ENCODE results near the gene ADGRV1. TPM values are rescaled to one million over a fixed set of nuclear protein-coding genes. Genes with fewer than 3 reads are reported as not detected.
"Not testable (repeated sequence)": the region's sequence is repeated elsewhere in the genome, so short reads cannot be mapped to it uniquely, and the experiment has no call there.

Gene ADGRV1
- total RNA-seq, 2 donors from 2014 or later = 16.4 to 20.9 TPM

DNA sequence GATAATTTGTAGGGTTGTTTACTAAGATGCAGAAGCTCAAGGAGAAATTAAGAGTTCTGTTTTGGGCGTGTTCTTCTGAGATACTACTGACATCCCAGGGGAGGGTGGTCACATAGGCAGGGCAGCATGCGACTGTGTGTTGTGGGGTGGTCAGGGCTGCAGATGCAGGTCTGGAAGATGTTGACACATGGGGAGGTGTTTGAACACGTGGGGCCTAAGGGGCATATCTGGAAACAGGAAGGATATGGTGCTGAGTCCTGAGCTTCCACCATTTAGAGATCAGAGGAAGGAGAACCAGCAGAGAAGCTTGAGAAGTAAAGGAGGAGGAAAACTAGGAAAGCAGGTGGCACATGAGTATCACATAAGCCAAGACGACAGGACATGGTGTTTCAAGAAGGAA, 228.2 kb downstream of the ADGRV1 start:
- no peak overlapping the region for H3K4me3 ChIP-seq
- no peaks in the 10 kb centered on the region for H3K36me3 ChIP-seq
- H3K4me1 ChIP-seq (replicated peaks) = no peaks in the 10 kb centered on the region
- 69% methylated on average over 4 of the region's 4 CpGs for WGBS
- H3K27me3 ChIP-seq (replicated peaks; ENCODE audit: insufficient read depth) = no peaks in the 10 kb centered on the region
- TF ChIP-seq POLR2A (IDR thresholded peaks at IDR 0.05) (no peak), POLR2AphosphoS5 (IDR thresholded peaks at IDR 0.05) (no peak)
- TF ChIP-seq, protein P1, sequence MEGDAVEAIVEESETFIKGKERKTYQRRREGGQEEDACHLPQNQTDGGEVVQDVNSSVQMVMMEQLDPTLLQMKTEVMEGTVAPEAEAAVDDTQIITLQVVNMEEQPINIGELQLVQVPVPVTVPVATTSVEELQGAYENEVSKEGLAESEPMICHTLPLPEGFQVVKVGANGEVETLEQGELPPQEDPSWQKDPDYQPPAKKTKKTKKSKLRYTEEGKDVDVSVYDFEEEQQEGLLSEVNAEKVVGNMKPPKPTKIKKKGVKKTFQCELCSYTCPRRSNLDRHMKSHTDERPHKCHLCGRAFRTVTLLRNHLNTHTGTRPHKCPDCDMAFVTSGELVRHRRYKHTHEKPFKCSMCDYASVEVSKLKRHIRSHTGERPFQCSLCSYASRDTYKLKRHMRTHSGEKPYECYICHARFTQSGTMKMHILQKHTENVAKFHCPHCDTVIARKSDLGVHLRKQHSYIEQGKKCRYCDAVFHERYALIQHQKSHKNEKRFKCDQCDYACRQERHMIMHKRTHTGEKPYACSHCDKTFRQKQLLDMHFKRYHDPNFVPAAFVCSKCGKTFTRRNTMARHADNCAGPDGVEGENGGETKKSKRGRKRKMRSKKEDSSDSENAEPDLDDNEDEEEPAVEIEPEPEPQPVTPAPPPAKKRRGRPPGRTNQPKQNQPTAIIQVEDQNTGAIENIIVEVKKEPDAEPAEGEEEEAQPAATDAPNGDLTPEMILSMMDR (IDR thresholded peaks at IDR 0.05) = no peak
- H3K27ac ChIP-seq = no peak overlapping the region
- DNase-seq (ENCODE audit: low spot score) = no peak
- intact Hi-C loops (cut with DNase I) = loop anchor here (10.0 kb wide), 1 partner anchor 342 kb away; no protein-coding TSS in a partner anchor
- no peaks in the 10 kb centered on the region for H3K9me3 ChIP-seq

DNA sequence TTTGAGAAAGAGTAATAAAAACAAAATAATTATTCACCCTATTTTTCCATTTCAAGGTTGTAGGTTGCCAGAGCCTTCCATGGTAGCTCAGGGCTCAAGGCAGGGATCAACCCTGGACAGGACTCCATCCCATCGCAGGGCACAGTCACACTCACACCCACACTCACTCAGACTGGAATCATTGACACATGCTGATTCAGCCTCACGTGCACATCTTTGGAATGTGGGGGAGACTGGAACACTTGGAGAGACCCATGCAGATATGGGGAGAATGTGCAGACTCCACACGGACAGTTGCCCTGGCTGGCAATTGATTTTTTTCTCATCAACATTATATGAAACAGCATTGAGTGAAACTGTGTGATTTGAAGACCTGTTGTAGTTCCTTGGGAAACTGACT, 234.1 kb downstream of the ADGRV1 start:
- Histone ChIP-seq H3K9me3 (no peaks in the 10 kb centered on the region), H3K27ac (no peak overlapping the region), H3K27me3 (replicated peaks; ENCODE audit: insufficient read depth) (no peaks in the 10 kb centered on the region), H3K36me3 (no peaks in the 10 kb centered on the region), H3K4me3 (no peak overlapping the region), H3K4me1 (replicated peaks) (no peaks in the 10 kb centered on the region)
- WGBS = 82% methylated on average over 3 of the region's 3 CpGs
- no peak for DNase-seq (ENCODE audit: low spot score)
- TF ChIP-seq POLR2AphosphoS5 (IDR thresholded peaks at IDR 0.05) = no peak
- no peak for TF ChIP-seq POLR2A (IDR thresholded peaks at IDR 0.05)
- TF ChIP-seq, protein P1 (IDR thresholded peaks at IDR 0.05) = no peak
- intact Hi-C loops (cut with DNase I) = no loop called here

DNA sequence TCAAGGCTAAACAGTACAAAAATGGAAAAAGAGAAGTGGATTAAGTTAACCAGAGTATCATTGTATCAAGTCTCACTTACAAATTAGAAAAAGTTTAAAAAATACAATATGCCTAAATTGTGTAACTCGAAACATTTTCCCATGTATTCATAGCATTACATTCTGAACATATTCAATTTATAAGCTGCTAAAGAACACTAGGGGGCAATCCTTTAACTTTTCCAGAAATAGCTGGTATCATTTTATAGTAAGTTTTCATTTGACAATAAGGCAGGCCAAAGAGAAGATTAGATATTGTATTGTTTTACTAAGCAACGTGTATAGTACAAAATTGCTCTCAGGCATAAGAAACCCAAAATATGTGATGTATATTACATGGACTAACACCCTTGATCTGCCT, 234.6 kb downstream of the ADGRV1 start:
- H3K27me3 ChIP-seq (replicated peaks; ENCODE audit: insufficient read depth) = no peaks in the 10 kb centered on the region
- WGBS = 63% methylated on average over 2 of the region's 2 CpGs
- no peak for DNase-seq (ENCODE audit: low spot score)
- intact Hi-C loops (cut with DNase I) = no loop called here
- H3K9me3 ChIP-seq = no peaks in the 10 kb centered on the region
- TF ChIP-seq POLR2AphosphoS5 (IDR thresholded peaks at IDR 0.05) = no peak
- TF ChIP-seq, protein P1 (IDR thresholded peaks at IDR 0.05) = no peak
- TF ChIP-seq POLR2A (IDR thresholded peaks at IDR 0.05) = no peak
- no peak overlapping the region for H3K27ac ChIP-seq
- no peaks in the 10 kb centered on the region for H3K4me1 ChIP-seq (replicated peaks)
- H3K36me3 ChIP-seq = no peaks in the 10 kb centered on the region
- no peak overlapping the region for H3K4me3 ChIP-seq

DNA sequence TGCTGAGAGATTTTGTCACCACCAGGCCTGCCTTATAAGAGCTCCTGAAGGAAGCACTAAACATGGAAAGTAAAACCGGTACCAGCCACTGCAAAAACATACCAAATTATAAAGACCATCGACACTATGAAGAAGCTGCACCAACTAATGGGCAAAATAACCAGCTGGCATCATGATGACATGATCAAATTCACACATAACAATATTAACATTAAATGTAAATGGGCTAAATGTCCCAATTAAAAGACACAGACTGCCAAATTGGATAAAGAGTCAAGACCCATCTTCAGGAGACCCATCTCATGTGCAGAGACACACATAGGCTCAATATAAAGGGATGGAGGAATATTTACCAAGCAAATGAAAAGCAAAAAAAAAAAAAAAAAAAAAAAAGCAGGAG, 238.3 kb downstream of the ADGRV1 start:
- H3K4me3 ChIP-seq; H3K27me3 ChIP-seq (replicated peaks; ENCODE audit: insufficient read depth); H3K27ac ChIP-seq; DNase-seq (ENCODE audit: low spot score); H3K36me3 ChIP-seq; H3K9me3 ChIP-seq; H3K4me1 ChIP-seq (replicated peaks); intact Hi-C loops (cut with DNase I): not testable (repeated sequence)
- WGBS = 93% methylated on average over 2 of the region's 2 CpGs

DNA sequence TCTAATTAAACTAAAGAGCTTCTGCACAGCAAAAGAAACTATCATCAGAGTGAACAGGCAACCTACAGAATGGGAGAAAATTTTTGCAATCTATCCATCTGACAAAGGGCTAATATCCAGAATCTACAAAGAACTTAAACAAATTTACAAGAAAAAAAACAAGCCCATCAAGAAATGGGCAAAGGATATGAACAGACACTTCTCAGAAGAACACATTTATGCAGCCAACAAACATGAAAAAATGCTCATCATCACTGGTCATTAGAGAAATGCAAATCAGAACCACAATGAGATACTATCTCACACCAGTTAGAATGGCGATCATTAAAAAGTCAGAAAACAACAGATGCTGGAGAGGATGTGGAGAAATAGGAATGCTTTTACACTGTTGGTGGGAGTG, 241.5 kb downstream of the ADGRV1 start:
- H3K9me3 ChIP-seq; intact Hi-C loops (cut with DNase I); H3K4me1 ChIP-seq (replicated peaks); H3K4me3 ChIP-seq; H3K27ac ChIP-seq; DNase-seq (ENCODE audit: low spot score); H3K27me3 ChIP-seq (replicated peaks; ENCODE audit: insufficient read depth); H3K36me3 ChIP-seq: not testable (repeated sequence)
- WGBS = 96% methylated on average over 1 of the region's 1 CpG

DNA sequence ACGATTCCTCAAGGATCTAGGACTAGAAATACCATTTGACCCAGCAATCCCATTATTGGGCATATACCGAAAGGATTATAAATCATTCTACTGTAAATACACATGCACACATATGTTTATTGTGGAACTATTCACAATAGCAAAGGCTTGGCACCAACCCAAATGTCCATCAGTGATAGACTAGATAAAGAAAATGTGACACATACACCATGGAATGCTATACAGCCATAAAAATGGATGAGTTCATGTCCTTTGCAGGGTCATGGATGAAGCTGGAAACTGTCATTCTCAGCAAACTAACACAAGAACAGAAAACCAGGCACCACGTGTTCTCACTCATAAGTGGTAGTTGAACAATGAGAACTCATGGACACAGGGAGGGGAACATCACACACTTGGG, 241.9 kb downstream of the ADGRV1 start:
- H3K4me3 ChIP-seq; H3K36me3 ChIP-seq; DNase-seq (ENCODE audit: low spot score); H3K4me1 ChIP-seq (replicated peaks); intact Hi-C loops (cut with DNase I); H3K9me3 ChIP-seq; H3K27me3 ChIP-seq (replicated peaks; ENCODE audit: insufficient read depth); H3K27ac ChIP-seq: not testable (repeated sequence)
- WGBS = 80% methylated on average over 3 of the region's 3 CpGs

Data from prostate gland (tissue), 2 donors.